Erythroblast (primary cell): ENCODE data around the gene L3MBTL4.

ENCODE experiments used
- DNase-seq, 2 experiments: peaks; one replicate each; lab custom pipeline; 2025; lab: John Stamatoyannopoulos, UW
- GATA1 ChIP-seq: IDR thresholded peaks from 2 replicates; pipeline ENCODE4 v1.6.1; 2011; ENCODE audit warnings: low read depth, mild to moderate bottlenecking, control low read depth, low read length, moderate library complexity
- POLR2A ChIP-seq: IDR thresholded peaks from 2 replicates; pipeline ENCODE4 v1.6.1; 2011; ENCODE audit warnings: mild to moderate bottlenecking, low read length

L3MBTL4 gene

DNA sequence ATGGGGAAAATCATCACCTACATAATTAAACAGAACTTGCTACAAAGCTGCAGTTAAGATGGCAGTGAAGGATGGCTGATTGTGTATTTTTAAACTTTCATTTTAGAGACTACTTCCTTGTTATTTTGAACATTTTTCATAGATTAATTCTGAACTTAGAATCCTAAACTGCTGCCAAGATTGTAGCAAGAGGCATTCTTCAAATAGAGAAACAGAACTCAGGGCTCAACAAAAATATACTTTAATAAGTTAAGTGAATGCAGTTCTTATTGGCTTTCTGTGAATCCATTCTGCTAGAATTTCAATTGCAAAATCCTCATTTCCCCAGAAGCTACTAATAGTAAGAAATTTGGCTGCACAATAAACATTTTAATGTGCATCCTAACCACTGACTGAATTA lies 160.3 kb downstream of the L3MBTL4 start:
- TF ChIP-seq POLR2A (no peak), GATA1 (no peak)
- no peak for DNase-seq

DNA sequence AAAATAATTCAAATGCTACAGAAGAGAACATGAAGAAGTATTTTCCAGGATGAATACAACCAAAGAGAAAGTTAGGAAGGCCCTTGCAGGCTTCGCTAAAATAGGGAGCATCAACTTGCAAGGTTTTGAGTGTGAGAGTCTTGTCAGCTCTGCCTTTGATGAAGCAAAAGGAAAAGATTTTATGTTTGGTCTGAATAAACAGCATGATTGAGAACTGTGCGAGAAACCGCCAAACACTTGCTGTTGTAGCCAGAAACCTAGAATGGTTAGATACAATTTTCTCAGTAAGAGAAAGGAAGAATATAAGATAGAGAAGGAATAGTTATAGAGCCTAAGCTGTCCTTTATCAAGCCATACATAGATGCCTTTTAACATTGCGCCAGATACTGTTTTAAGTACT lies 163.6 kb downstream of the L3MBTL4 start:
- TF ChIP-seq POLR2A, result no peak
- no peak for TF ChIP-seq GATA1

DNA sequence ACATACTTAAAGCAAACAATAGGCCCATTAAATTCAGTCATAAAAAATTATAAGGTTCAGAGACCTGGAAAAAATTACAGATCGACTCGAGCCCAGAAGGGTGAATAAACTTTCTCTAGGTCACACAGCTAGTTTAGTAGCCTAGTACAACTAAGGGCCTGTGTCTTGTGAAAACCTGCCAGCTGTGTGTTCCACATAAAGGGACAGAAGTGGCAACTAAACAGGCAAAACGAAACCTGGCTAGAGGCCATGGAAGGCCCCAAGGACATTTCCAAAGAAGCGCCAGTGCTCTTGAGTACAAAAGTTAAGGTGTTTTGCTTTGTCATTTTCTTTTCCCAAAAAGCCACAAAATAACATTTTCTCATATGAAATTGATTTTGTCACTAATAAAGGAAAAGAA lies 164.9 kb downstream of the L3MBTL4 start:
- DNase-seq, result no peak
- TF ChIP-seq GATA1 (no peak), POLR2A (no peak)

More for the DNA sequence above, 163.6 kb downstream of the L3MBTL4 start:
- no peak for DNase-seq

DNA sequence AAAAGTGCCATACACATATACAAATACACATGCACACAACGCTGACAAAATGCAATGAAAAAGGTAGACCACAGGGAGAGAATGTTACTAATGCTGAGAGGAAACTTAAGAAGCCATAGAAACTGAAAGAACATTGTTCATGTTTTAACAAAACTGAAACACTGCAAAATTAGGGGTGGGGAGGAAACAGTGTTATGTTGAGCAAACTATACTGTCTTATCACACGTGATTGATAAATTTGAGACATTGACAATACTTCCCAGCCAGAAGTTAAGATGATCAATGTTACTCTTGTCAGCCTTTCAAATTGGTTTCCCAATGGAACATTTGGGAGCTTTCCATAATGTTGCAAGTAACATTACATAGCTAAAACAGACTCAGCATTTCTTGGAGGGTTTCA lies 165.5 kb downstream of the L3MBTL4 start:
- no peak for DNase-seq
- TF ChIP-seq GATA1, result no peak
- TF ChIP-seq POLR2A, result no peak

DNA sequence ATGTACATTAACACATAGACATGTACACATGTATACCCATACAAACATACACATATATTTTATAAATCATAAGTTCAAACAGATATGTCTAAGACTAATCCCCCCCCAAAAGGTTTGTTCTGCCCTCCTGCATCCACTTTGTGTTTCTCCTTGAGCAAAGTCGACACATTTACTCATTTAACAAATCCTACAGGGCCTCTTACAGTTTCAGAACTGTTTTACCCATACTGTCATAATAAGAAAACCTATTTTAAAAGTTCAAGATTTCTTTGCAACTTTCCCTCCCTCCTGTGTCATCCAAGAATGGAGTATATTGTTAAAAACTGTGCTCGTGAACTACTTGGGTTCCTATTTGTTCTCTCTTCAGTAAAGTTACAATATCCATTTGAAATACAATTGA lies 166.7 kb downstream of the L3MBTL4 start:
- DNase-seq, result no peak
- no peak for TF ChIP-seq GATA1
- no peak for TF ChIP-seq POLR2A

DNA sequence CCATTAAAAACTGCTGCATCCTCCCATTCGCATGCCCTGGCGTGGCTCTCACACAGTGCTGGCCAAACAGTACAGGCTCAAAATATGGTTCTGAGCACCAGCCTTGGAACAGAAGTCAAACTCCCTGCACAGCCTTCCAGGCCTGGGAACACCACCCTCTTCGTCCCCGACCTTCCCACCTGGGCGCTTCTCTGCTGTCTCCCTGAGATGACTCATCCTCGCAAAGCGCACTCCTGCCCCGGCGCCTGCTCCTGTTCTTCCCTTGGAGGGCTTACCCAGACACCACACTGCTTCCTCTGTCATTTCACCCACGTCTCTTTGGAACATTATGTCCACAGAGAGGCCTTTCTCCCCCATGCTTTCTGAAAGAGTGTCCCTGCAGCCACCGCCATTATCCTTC lies 172.7 kb downstream of the L3MBTL4 start:
- DNase-seq, result no peak
- TF ChIP-seq GATA1 (no peak), POLR2A (no peak)

DNA sequence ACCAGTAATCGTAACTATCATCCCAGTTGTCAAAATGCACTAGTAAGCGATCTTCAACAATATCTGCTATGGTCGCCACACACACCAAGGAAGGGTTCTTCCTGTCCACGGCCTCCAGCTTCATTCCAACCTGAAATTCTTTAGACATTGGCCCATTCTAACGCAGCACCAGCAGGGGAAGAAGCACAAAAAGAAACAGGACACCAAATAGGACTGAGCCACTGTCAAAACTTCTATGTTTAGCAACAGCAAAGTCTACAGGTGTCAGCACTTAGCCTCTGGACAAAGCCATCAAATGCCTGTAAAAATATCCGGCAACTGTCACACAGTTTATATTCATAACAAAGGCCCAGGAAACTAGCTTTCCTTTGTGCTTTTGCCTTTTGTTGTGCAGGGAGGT lies 175.0 kb downstream of the L3MBTL4 start:
- no peak for DNase-seq
- no peak for TF ChIP-seq POLR2A
- no peak for TF ChIP-seq GATA1

DNA sequence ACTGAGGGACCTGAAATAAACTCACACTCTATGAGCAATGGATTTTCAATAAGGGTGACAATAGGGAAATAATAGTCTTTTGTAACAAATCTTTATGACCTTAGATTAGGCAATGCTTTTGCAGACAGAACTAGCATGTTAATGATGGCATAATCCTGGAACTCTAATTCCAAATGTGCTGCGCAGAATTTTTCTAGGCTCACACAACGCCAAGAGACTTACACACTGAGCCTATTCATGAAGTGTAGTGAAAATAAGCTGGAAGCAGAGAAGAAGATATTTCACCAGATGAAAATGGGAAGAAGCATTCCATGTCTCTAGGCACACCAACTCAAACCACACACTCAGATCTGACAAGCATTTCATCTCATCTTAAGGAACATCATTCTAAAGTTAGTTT lies 178.5 kb downstream of the L3MBTL4 start:
- no peak for TF ChIP-seq POLR2A
- TF ChIP-seq GATA1, result no peak
- no peak for DNase-seq

DNA sequence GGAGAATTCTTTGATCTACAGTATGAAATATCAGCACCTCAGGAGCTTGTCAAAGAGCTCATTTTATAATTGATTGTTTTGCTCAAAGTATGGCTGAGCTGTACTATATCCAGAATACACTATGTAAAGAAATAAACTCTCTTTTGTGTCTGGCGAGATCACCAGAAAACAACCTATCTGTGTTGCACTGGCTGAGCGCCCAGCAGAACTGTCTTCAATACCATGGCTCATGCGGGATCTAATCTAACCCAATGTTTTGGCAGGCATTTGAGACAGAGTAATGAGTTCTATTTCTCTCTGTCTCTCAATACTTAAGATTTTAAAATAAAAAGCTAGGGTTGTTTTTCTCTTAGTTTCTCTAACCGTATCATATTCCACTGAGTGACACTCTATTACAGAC lies 192.4 kb downstream of the L3MBTL4 start:
- no peak for TF ChIP-seq GATA1
- no peak for TF ChIP-seq POLR2A
- no peak for DNase-seq

DNA sequence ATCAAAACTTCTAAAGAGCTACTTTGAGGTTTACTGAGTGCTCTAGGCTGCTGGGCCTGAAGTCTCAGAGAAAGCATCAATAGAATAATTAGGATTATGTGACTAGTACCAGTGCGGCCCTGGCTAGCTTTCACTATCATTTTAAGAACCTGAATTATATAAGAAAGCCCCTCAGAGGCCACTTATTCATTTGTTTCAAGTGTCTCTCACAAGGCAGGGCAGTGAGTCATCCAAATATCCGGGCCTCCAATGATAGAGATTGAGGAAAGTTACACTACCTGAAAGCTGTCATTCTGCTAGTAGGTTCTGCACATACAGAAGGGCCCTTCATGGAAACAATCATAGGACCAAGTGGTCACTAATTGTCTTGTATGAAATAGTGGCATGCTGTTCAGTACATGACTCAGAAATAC lies 193.1 kb downstream of the L3MBTL4 start:
- no peak for TF ChIP-seq GATA1
- TF ChIP-seq POLR2A, result no peak
- DNase-seq, result no peak

DNA sequence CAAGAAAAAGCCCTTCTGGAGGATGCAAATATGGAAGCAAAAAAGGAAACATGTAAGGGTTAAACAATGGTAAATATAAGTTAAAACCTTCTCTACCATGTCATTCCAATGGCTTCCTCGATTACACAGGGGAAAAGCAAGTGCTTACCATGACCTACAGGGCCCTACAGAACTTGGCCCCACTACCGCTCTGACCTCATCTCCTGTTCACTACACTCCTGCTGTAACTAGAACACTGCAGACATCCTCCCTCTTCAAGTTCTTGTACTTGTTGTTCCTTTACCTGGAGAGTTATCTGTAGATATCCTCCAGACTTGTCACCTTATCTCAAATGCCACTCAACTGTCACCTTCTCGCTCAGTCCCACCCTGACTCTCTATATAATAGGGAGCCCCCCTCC lies 194.6 kb downstream of the L3MBTL4 start:
- no peak for TF ChIP-seq GATA1
- no peak for TF ChIP-seq POLR2A
- no peak for DNase-seq

DNA sequence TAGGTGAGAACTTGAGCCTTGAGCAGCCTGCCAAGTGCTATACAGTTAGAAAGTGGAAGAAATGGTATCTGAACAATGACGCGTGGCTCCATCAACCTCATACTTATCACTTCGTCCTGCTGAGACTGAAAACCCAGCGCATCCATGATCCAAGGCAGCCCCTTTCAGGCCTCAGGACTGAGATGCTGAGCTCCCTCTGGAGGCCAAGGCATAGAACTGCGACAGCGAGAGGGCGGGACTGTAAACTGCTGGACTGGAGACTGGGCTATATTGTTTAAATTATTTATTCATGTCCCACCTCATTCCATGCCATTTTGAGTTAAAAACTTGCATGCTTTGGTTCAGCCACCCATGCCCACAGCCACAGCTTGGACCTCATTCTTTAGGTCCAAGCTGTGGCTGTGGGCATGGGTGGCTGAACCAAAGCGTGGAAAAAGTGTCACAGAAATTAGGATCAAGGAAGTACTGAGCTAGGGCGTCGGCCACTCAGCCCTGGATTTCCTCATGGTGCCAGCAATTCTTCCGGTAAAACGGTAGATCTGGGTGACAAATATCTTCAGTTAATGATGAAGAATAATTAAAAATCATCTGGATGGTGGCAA lies 195.5 kb downstream of the L3MBTL4 start:
- TF ChIP-seq GATA1 (no peak), POLR2A (no peak)
- DNase-seq, result peak; percentile 21 to 50

DNA sequence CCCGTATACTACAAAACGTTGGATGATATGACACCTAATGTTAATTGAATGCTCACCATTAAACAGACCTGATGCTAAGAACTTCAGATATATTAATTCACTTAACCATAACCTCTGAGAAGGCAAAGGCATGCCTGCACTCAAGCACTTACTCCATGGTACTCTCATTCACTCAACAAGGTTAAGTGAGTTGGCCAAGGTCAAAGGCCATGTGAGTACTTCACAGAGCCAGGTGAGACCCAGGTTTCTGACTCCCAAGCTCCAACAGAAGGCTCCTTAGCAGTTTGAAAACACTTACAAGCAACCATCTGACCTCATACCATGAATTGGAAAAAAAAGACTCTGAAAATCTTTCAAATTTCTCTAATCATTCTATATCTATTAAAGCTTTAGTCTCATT lies 198.8 kb downstream of the L3MBTL4 start:
- DNase-seq, result no peak
- TF ChIP-seq POLR2A, result no peak
- TF ChIP-seq GATA1, result no peak

DNA sequence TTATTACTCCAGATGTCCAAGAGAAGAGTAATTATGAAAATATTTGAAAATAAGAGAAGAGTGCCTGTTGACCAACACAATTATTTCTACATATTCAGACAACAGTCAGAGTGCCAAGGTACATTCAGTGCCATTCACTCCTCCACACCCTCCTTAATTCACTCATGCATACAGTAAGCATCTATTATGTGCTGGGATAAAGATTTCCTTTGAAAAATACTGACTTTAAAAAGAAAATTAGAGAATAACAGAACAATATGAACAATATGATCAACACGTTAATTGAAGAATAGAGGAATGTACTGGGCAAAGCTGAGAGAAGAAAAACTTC lies 203.6 kb downstream of the L3MBTL4 start:
- TF ChIP-seq GATA1 (no peak), POLR2A (no peak)
- DNase-seq, result no peak

DNA sequence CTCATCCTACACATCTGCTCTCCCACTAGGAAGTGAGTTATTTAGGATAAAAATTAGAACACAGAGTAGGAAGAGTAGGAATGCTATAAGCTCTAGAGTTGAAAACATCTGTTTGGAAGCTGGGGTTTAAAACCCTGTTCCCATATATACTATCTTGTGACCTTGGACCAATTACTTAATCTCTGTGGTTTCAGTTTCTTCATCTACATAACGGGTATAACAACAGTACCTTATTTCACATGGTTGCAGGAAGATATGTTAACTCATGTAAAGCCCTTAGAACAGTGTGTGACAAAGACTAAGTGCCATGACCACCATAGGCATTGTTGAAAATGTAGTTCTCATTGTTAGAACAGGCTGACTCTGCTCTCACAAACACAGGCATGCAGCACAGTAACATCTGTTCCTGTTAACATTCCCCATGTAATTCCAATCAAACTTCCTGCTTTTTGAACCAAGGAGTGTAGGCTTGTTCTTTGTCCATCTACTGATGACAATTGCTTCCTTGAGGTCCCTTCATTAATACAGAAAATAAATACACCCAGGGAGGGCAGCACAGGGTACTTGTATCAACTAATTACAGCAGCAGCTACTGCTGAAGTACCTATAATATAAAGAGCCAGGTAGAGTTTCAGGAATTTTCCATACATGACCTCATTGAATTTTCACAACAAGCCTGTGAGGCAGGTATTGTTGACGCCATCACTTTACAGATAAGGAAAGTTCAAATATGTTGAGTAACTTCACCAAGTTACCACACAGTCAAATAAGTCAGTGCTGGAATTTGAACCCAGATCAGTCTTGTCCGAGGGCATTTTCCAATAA lies 204.2 kb downstream of the L3MBTL4 start:
- no peak for DNase-seq
- TF ChIP-seq POLR2A, result no peak
- no peak for TF ChIP-seq GATA1

DNA sequence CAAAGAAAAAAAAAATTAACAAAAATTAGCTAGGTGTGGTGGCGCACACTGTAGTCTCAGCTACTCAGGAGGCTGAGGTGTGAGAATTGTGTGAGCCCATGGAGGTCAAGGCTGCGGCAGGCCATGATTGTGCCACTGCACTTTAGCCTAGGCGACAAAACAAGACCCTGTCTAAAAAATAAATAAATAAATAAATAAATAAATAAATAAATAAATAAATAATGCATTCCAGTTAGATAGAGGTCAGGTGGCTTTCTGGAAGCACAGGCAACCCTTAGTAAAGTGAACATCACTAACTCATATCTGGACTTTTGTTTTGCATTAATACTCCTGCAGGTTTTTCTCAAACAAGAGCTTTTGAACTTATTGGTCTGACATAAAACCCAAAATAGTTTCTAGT lies 206.8 kb downstream of the L3MBTL4 start:
- no peak for TF ChIP-seq GATA1
- TF ChIP-seq POLR2A, result no peak
- no peak for DNase-seq

DNA sequence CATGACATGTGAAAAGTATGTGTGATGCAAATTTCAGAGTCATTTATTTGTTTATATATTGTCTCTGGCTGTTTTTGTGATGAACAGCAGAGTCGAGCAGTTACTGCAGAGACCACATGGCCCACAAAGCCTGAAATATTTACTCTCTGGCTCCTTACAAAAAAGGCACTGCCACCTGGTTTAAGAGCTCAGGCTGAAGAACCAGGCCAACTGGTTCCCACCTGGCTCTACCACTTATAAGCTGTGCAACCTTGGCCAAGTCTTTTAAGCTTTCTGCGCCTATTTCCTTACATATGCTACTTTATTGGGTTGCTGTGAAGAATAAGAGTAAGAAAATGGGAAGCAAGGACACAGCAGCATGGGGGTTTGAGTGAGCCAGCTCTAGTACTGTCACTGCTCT lies 207.6 kb downstream of the L3MBTL4 start:
- TF ChIP-seq GATA1 (no peak), POLR2A (no peak)
- no peak for DNase-seq
